Motor neuron (in vitro differentiated cells): ENCODE measurements around the gene ODAD3. TPM values are rescaled to one million over a fixed set of nuclear protein-coding genes. Genes with fewer than 3 reads are reported as not detected.
"Not testable (repeated sequence)": the region's sequence is repeated elsewhere in the genome, so short reads cannot be mapped to it uniquely, and the experiment has no call there.

Experiments used
- ATAC-seq, 8 experiments: fragments of 200-7000 bp; cut with Tn5 transposase; replicated peaks in 6 of 8; 2 replicates each; pipeline ENCODE4 v1.8.0; 2021; ENCODE audit warnings: mild to moderate bottlenecking in 8 of 8, moderate library complexity in 8 of 8
- H3K27ac ChIP-seq, 2 donors: fragments of 250-450 bp; sonication (Bioruptor Pico); 2 replicates each; pipeline ENCODE4 v1.9.0; 2021; ENCODE audit warnings: antibody characterized with exemption in 2 of 2, mild to moderate bottlenecking in 2 of 2, moderate library complexity in 1 of 2
- H3K4me1 ChIP-seq, 2 donors: fragments of 250-450 bp; sonication (Bioruptor Pico); replicated peaks in 1 of 2; 2 replicates each; pipeline ENCODE4 v1.6.1; 2021; ENCODE audit warnings: antibody characterized with exemption in 2 of 2, mild to moderate bottlenecking in 2 of 2, moderate library complexity in 1 of 2
- H3K4me3 ChIP-seq, 5 donors: fragments of 250-450 bp; sonication (Bioruptor Pico); 2 replicates each; pipeline ENCODE4 v1.9.0; 2021; ENCODE audit warnings: antibody characterized with exemption in 5 of 5, mild to moderate bottlenecking in 5 of 5, moderate library complexity in 4 of 5
- WGBS, 10 experiments: fragments of 450-650 bp; shearing (Covaris generic); methylation state at CpG; one replicate each; pipeline ENCODE4 v1.0.0; 2022; 5-methylcytosine and 5-hydroxymethylcytosine counted together
- in situ Hi-C, 9 experiments: fragments of 400-800 bp; cut with MboI; loops; one replicate each; pipeline ENCODE4 v1.15.0; 2021; ENCODE audit warnings: low sequenced_read_pairs in 9 of 9, low pct_unique_long_range_greater_than_20kb in 2 of 9; ENCODE audit not compliant: unreplicated experiment in 9 of 9
- total RNA-seq, 8 experiments: library from RNA; unstranded; fragments of 300-600 nt; gene quantifications; 2 replicates each; pipeline versions ENCODE4 v1.2.3 to v1.2.4, GENCODE V29; 2022

The ODAD3 gene
- total RNA-seq, 8 experiments from 2014 or later: 0.45 to 5.1 (median 1.6) TPM

- Histone ChIP-seq H3K4me3 (peak overlapping the region; percentile 4 to 44 (median 40)), H3K27ac (peak overlapping the region in 1 of 2 donors; percentile 84), H3K4me1 (peaks cover 7 to 9% of the 10 kb centered on the region in 2 donors)
- WGBS, 10 experiments: 0 to 11% (median 5%) methylated on average over 3 to 11 of the region's 65 CpGs; no CpG with 5 or more reads in 6 of the 10 experiments
- in situ Hi-C loops: no loop called here
- peak in 6 of 8 experiments; percentile 0 to 13 (median 3) for ATAC-seq
Measured at GRCh38 chr19:11382898-11383705, 51.8 kb downstream of the ODAD3 start.

- H3K4me1 ChIP-seq: peaks cover 9% of the 10 kb centered on the region in 2 donors
- peak overlapping the region; percentile 74 to 84 for H3K27ac ChIP-seq
- H3K4me3 ChIP-seq: peak overlapping the region; percentile 33 to 51 (median 42)
- ATAC-seq: peak; percentile 72 to 87 (median 80)
- 0 to 11% (median 7%) methylated on average over 2 to 11 of the region's 54 CpGs; no CpG with 5 or more reads in 5 of the 10 experiments for WGBS, 10 experiments
- in situ Hi-C loops: no loop called here
Measured at GRCh38 chr19:11380653-11381537, 54.0 kb downstream of the ODAD3 start.

GRCh38 chr19:11379857-11380350 is 55.0 kb downstream of the ODAD3 start:
- Histone ChIP-seq H3K27ac (no peak overlapping the region), H3K4me3 (peak overlapping the region in 1 of 5 donors; percentile 42), H3K4me1 (peaks cover 14 to 15% of the 10 kb centered on the region in 2 donors)
- WGBS, 10 experiments: 67 to 100% (median 99%) methylated on average over 1 to 4 of the region's 7 CpGs; no CpG with 5 or more reads in 4 of the 10 experiments
- ATAC-seq: no peak
- in situ Hi-C loops: no loop called here

- H3K4me1 ChIP-seq: peaks cover 14% of the 10 kb centered on the region in 2 donors
- ATAC-seq, in situ Hi-C loops, H3K4me3 ChIP-seq, H3K27ac ChIP-seq: not testable (repeated sequence)
- 60 to 100% (median 90%) methylated on average over 1 to 10 of the region's 14 CpGs; no CpG with 5 or more reads in 1 of the 10 experiments for WGBS, 10 experiments
Measured at GRCh38 chr19:11379269-11379845, 55.6 kb downstream of the ODAD3 start.

GRCh38 chr19:11378319-11379189 is 56.4 kb downstream of the ODAD3 start:
- Histone ChIP-seq H3K4me3 (no peak overlapping the region), H3K27ac (no peak overlapping the region), H3K4me1 (peaks cover 8 to 14% of the 10 kb centered on the region in 2 donors)
- ATAC-seq: no peak
- in situ Hi-C loops: no loop called here
- WGBS, 10 experiments: no CpG with 5 or more reads among the region's 8 CpGs

- 57 to 100% (median 73%) methylated on average over 1 to 2 of the region's 3 CpGs; no CpG with 5 or more reads in 4 of the 10 experiments for WGBS, 10 experiments
- peaks cover 15 to 16% of the 10 kb centered on the region in 2 donors for H3K4me1 ChIP-seq
- ATAC-seq: no peak
- no peak overlapping the region for H3K4me3 ChIP-seq
- in situ Hi-C loops: no loop called here
- H3K27ac ChIP-seq: no peak overlapping the region
Measured at GRCh38 chr19:11377756-11378155, 57.2 kb downstream of the ODAD3 start.

- no peak for ATAC-seq
- H3K4me3 ChIP-seq: no peak overlapping the region
- H3K27ac ChIP-seq: no peak overlapping the region
- in situ Hi-C loops: no loop called here
- peaks cover 15 to 17% of the 10 kb centered on the region in 2 donors for H3K4me1 ChIP-seq
Measured at GRCh38 chr19:11377237-11377636, 57.7 kb downstream of the ODAD3 start.

- Histone ChIP-seq H3K4me1 (peaks cover 15 to 17% of the 10 kb centered on the region in 2 donors), H3K27ac (peak overlapping the region; percentile 57 to 66), H3K4me3 (peak overlapping the region; percentile 31 to 76 (median 57))
- in situ Hi-C loops: no loop called here
- 0 to 43% (median 22%) methylated on average over 3 to 14 of the region's 27 CpGs; no CpG with 5 or more reads in 2 of the 10 experiments for WGBS, 10 experiments
- ATAC-seq: peak in 4 of 8 experiments; percentile 3 to 5 (median 4)
Measured at GRCh38 chr19:11375143-11375948, 59.6 kb downstream of the ODAD3 start.

- WGBS, 10 experiments: 0 to 7% (median 0%) methylated on average over 2 to 20 of the region's 44 CpGs; no CpG with 5 or more reads in 4 of the 10 experiments
- in situ Hi-C loops: no loop called here
- Histone ChIP-seq H3K4me3 (peak within 1 kb of the TSS; percentile 53 to 76 (median 63)), H3K4me1 (peaks cover 15 to 17% of the 10 kb centered on the region in 2 donors), H3K27ac (peak within 1 kb of the TSS; percentile 97 to 98)
- ATAC-seq: peak; percentile 89 to 95 (median 90)
Measured at GRCh38 chr19:11374433-11375142, 60.3 kb downstream of the ODAD3 start, which contains the start of gene SWSAP1. SWSAP1 (plus strand) TSS chr19:11374666; CDS start chr19:11374681, 15 bp downstream.

GRCh38 chr19:11373885-11374432 is 61.0 kb downstream of the ODAD3 start:
- peak overlapping the region; percentile 97 to 98 for H3K27ac ChIP-seq
- peak overlapping the region; percentile 53 to 76 (median 63) for H3K4me3 ChIP-seq
- ATAC-seq: no peak
- peaks cover 15 to 17% of the 10 kb centered on the region in 2 donors for H3K4me1 ChIP-seq
- in situ Hi-C loops: no loop called here
- WGBS, 10 experiments: 0 to 60% (median 22%) methylated on average over 1 to 10 of the region's 11 CpGs; no CpG with 5 or more reads in 3 of the 10 experiments
